ENCODE measurements around the gene RNU2-63P.
"Not testable (repeated sequence)": the region's sequence is repeated elsewhere in the genome, so short reads cannot be mapped to it uniquely, and the experiment has no call there.

RNU2-63P gene

DNA sequence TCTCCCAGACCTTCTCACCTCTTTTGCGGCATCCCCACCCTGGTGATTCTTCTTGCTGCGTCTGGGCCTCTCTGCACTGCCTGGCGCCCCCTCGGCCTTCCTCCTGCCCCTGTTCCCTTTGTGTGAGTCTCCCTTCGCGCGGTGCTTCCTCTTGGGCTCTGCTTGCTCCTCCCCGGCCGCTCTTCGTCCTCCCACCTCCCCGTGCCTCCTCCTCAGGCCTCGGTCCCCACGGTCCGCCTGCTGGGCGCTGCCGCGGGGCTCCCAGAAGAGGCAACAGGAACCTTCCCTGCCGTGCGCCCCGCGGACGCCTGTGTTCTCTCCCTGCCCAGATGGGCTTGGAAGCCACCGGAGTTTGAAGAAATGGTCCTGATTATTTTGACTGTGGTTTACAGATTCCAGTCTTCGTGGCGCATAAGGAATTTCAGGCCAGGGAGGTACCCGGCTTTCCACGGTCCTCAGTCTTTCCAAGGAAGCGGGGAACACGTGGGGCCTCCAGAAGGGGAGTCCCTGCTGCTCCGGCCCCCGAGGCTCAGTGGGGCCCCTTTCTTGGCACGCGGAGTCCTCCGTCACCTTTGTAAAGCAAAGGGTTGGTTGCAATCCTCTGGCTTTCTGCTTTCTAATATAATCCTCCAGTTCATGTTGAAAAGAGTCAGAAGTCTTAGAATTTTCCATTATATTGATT lies 13.1 kb downstream of the RNU2-63P start:
- Histone ChIP-seq H3K36me3 (ENCODE audit: insufficient read depth, low read length) (no peaks in the 10 kb centered on the region), H3K9me3 (replicated peaks; ENCODE audit: low read length) (no peaks in the 10 kb centered on the region), H3K4me1 (ENCODE audit: control insufficient read depth, insufficient read depth, low read length) (no peaks in the 10 kb centered on the region), H3K4me3 (ENCODE audit: low read length) (no peak overlapping the region), H3K27me3 (ENCODE audit: control insufficient read depth, insufficient read depth, low read length) (peaks cover 4% of the 10 kb centered on the region), H3K9ac (ENCODE audit: low read depth, low read length) (no peak overlapping the region), H3K4me2 (ENCODE audit: low read length) (no peak overlapping the region)

DNA sequence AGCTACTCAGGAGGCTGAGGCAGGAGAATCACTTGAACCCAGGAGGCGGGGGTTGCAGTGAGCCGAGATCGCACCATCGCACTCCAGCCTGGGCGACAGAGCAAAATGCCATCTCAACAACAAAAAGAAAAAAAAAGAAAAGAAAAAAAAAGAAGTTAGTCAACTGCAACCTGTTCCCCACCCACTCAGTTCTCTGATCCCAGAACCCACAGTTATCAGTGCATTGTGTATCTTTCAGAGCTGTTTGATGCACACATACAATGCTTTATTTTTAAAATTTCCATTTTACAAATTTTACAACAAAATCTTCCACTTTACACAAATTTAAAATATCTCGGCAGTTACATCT lies 14.0 kb downstream of the RNU2-63P start:
- Histone ChIP-seq H3K4me2 (ENCODE audit: low read length) (no peak overlapping the region), H3K9me3 (replicated peaks; ENCODE audit: low read length) (no peaks in the 10 kb centered on the region), H3K36me3 (ENCODE audit: insufficient read depth, low read length) (no peaks in the 10 kb centered on the region), H3K4me3 (ENCODE audit: low read length) (no peak overlapping the region), H3K27me3 (ENCODE audit: control insufficient read depth, insufficient read depth, low read length) (peaks cover 4% of the 10 kb centered on the region), H3K9ac (ENCODE audit: low read depth, low read length) (no peak overlapping the region), H3K4me1 (ENCODE audit: control insufficient read depth, insufficient read depth, low read length) (no peaks in the 10 kb centered on the region)

DNA sequence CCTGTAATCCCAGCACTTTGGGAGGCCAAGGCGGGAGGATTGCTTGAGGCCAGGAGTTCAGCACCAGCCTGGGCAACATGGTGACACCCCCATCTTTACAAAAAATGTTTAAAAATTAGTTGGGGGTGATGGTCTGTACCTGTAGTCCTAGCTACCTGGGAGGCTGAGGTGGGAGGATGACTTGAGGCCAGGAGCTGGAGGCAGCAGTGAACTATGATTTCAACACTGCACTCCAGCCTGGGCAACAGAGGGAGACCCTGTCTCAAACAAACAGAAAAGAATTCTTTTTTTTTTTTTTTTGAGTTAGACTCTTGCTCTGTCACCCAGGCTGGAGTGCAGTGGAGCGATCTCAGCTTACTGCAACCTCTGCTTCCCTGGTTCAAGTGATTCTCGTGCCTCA lies 15.9 kb downstream of the RNU2-63P start:
- not testable (repeated sequence) for H3K4me3 ChIP-seq (ENCODE audit: low read length); H3K36me3 ChIP-seq (ENCODE audit: insufficient read depth, low read length); H3K4me2 ChIP-seq (ENCODE audit: low read length); H3K27me3 ChIP-seq (ENCODE audit: control insufficient read depth, insufficient read depth, low read length); H3K4me1 ChIP-seq (ENCODE audit: control insufficient read depth, insufficient read depth, low read length); H3K9me3 ChIP-seq (replicated peaks; ENCODE audit: low read length); H3K9ac ChIP-seq (ENCODE audit: low read depth, low read length)

DNA sequence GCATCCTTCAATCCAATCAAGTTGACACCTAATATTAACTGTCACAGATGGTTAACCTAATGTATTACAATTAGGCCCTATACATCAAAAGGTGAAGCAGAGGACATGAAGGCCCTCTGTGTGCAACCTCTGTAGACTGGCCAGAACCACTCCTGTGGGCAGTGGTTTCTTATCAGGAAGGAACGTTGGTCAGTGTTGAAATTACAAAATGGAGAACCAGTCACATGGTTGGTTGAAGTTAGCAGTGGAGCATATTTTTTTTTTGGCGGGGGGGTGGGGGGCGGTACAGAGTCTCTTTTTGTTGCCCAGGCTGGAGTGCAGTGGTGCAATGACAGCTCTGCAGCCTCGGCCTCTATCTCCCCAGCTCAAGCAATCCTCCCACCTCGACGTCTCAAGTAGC lies 19.8 kb downstream of the RNU2-63P start:
- no peaks in the 10 kb centered on the region for H3K9me3 ChIP-seq (replicated peaks; ENCODE audit: low read length)
- H3K36me3 ChIP-seq (ENCODE audit: insufficient read depth, low read length), result no peaks in the 10 kb centered on the region
- H3K4me2 ChIP-seq (ENCODE audit: low read length), result no peak overlapping the region
- H3K27me3 ChIP-seq (ENCODE audit: control insufficient read depth, insufficient read depth, low read length), result no peaks in the 10 kb centered on the region
- no peaks in the 10 kb centered on the region for H3K4me1 ChIP-seq (ENCODE audit: control insufficient read depth, insufficient read depth, low read length)
- H3K9ac ChIP-seq (ENCODE audit: low read depth, low read length), result no peak overlapping the region
- no peak overlapping the region for H3K4me3 ChIP-seq (ENCODE audit: low read length)

DNA sequence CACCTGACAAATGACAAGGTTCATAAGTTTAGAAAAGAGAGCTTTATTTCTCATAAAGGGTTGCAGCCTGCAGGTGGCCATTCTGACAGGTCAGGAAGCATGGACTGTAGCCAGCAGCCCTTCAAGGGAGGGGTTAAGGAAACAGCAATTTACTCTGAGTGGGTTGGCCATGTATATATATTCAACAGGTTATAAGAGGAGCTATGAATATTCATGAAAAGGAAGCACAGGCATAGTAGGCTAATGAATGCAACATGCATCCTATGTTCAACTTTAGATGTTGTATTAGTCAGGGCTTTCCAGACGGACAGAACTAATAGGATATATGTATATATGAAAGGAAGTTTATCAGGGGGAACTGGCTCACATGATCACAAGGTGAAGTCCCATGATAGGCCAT lies 20.6 kb downstream of the RNU2-63P start:
- Histone ChIP-seq H3K4me1 (ENCODE audit: control insufficient read depth, insufficient read depth, low read length) (no peaks in the 10 kb centered on the region), H3K27me3 (ENCODE audit: control insufficient read depth, insufficient read depth, low read length) (no peaks in the 10 kb centered on the region), H3K9me3 (replicated peaks; ENCODE audit: low read length) (no peaks in the 10 kb centered on the region), H3K36me3 (ENCODE audit: insufficient read depth, low read length) (no peaks in the 10 kb centered on the region), H3K4me2 (ENCODE audit: low read length) (no peak overlapping the region), H3K9ac (ENCODE audit: low read depth, low read length) (no peak overlapping the region), H3K4me3 (ENCODE audit: low read length) (no peak overlapping the region)

DNA sequence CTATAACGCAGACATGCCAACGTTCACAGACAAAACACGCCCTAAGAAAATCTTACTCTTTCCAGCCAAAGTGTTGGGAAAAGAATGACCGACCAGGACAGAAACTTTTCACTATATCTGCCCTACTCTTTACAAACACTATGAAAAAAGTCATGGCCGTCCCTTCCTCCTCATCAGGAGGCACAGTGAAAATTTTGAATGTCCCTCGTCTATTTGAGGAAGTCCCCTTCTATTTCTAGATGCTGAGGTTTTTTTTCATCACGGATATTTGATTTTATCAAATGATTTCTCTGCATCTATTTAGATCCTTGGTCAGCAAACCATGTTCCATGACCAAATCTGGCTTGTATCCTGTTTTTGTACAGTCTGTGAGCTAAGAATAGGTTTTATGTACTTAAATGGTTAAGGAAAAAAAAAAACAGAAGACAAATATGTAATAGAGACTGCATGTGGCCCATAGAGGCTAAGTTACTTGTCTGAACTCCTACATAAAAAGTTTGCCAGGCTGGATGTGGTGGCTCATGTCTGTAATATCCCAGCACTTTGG lies 22.0 kb downstream of the RNU2-63P start:
- not testable (repeated sequence) for H3K4me2 ChIP-seq (ENCODE audit: low read length); H3K36me3 ChIP-seq (ENCODE audit: insufficient read depth, low read length); H3K27me3 ChIP-seq (ENCODE audit: control insufficient read depth, insufficient read depth, low read length); H3K4me1 ChIP-seq (ENCODE audit: control insufficient read depth, insufficient read depth, low read length); H3K9me3 ChIP-seq (replicated peaks; ENCODE audit: low read length); H3K9ac ChIP-seq (ENCODE audit: low read depth, low read length); H3K4me3 ChIP-seq (ENCODE audit: low read length)

DNA sequence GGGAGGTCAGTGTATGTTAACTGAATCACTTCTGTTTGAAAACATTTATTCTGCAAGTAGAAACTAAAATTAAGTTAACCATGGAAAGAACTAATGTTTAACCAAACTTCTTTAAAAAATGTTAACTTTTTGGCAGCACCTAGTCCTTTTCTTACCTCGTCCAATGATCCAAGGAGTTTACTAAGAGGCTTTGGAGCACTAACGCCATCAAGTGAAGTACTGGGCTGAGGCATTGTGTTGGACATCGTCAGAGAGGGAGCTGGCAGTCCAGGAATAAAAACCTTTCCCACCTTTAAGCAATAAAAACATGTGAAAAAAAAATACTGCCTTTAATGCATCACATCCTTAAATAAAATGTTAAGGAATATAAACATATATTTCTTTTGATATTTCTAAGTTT lies 23.8 kb downstream of the RNU2-63P start:
- H3K9me3 ChIP-seq (replicated peaks; ENCODE audit: low read length); H3K9ac ChIP-seq (ENCODE audit: low read depth, low read length); H3K36me3 ChIP-seq (ENCODE audit: insufficient read depth, low read length); H3K4me2 ChIP-seq (ENCODE audit: low read length); H3K4me1 ChIP-seq (ENCODE audit: control insufficient read depth, insufficient read depth, low read length); H3K4me3 ChIP-seq (ENCODE audit: low read length); H3K27me3 ChIP-seq (ENCODE audit: control insufficient read depth, insufficient read depth, low read length): not testable (repeated sequence)

DNA sequence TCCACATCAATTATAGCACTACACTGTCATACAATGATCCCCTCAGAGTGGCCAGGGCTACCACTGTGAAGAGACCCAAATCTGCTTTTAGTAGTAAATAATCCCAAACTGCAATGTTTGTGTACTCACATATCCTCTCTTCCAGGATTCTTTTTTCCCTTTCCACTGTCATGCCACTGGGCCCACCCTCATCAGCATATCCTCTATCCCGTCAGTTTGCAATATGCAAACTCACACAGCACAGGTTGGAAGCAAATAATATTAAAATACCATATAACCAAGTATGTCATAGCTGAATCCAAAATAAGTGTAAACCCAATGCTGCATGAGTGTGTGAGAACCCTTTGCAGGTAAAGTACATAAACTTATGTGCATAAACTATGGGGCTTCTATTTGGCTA lies 28.9 kb downstream of the RNU2-63P start:
- H3K36me3 ChIP-seq (ENCODE audit: insufficient read depth, low read length); H3K27me3 ChIP-seq (ENCODE audit: control insufficient read depth, insufficient read depth, low read length); H3K4me3 ChIP-seq (ENCODE audit: low read length); H3K9ac ChIP-seq (ENCODE audit: low read depth, low read length); H3K4me2 ChIP-seq (ENCODE audit: low read length); H3K9me3 ChIP-seq (replicated peaks; ENCODE audit: low read length); H3K4me1 ChIP-seq (ENCODE audit: control insufficient read depth, insufficient read depth, low read length): not testable (repeated sequence)

DNA sequence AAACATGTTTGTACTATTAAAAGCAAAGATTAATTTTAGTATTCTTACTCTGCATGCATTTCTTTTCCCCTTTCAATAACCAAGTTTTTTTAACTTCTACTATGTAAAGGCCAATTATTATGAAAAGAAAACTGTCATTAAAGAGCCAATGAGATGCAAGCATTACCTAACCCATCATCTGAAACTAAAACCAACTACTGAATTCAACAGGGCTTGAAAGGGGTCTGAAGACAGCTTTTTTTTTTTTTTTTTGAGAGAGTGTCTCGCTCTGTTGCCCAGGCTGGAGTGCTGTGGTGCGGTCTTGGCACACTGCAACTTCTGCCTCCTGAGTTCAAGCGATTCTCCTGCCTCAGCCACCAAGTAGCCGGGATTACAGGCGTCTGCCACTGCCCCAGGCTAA lies 30.4 kb downstream of the RNU2-63P start:
- H3K27me3 ChIP-seq (ENCODE audit: control insufficient read depth, insufficient read depth, low read length); H3K36me3 ChIP-seq (ENCODE audit: insufficient read depth, low read length); H3K9me3 ChIP-seq (replicated peaks; ENCODE audit: low read length); H3K4me3 ChIP-seq (ENCODE audit: low read length); H3K4me2 ChIP-seq (ENCODE audit: low read length); H3K4me1 ChIP-seq (ENCODE audit: control insufficient read depth, insufficient read depth, low read length); H3K9ac ChIP-seq (ENCODE audit: low read depth, low read length): not testable (repeated sequence)

DNA sequence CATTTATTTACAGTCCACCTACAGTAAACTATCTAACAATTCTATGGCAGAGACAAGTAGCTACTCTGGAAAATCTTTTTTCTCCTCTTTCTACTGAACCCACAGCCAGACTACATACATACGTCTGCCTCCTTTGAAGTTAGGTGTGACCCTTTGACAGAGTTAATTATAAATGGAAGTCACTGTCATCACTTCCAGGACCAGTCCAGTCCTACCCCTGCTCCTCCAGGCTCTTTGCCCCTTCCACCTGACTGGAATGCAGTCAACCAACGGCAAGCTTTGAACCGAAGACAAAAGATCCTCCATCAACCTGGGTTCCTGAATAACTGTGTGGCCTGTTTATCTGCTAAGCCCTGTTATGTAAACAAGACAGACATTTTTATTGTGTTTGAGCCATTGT lies 35.2 kb downstream of the RNU2-63P start:
- H3K9me3 ChIP-seq (replicated peaks; ENCODE audit: low read length); H3K4me1 ChIP-seq (ENCODE audit: control insufficient read depth, insufficient read depth, low read length); H3K4me2 ChIP-seq (ENCODE audit: low read length); H3K4me3 ChIP-seq (ENCODE audit: low read length); H3K9ac ChIP-seq (ENCODE audit: low read depth, low read length); H3K27me3 ChIP-seq (ENCODE audit: control insufficient read depth, insufficient read depth, low read length); H3K36me3 ChIP-seq (ENCODE audit: insufficient read depth, low read length): not testable (repeated sequence)

DNA sequence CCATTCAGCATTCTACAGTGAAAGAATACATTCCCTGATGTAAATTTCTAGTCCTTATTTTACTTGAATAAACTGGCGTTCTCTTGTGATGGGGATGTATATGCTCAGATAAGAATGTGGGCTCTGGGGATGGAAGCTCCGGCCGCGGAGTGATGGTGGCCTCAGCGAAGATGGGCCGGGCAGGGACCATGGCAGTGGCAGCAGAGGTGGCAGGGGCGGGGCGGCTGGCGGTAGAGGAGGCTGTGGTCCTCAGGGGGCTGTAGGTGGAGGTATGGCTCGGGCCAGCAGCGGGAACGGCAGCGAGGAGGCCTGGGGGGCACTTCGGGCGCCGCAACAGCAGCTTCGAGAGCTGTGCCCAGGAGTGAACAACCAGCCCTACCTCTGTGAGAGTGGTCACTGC lies 44.0 kb downstream of the RNU2-63P start:
- not testable (repeated sequence) for H3K36me3 ChIP-seq (ENCODE audit: insufficient read depth, low read length); H3K4me2 ChIP-seq (ENCODE audit: low read length); H3K27me3 ChIP-seq (ENCODE audit: control insufficient read depth, insufficient read depth, low read length); H3K4me1 ChIP-seq (ENCODE audit: control insufficient read depth, insufficient read depth, low read length); H3K9me3 ChIP-seq (replicated peaks; ENCODE audit: low read length); H3K4me3 ChIP-seq (ENCODE audit: low read length); H3K9ac ChIP-seq (ENCODE audit: low read depth, low read length)
